Large intestine (tissue), 3 donors: Measurements from ENCODE around the gene ANKRD61. TPM values are rescaled to one million over a fixed set of nuclear protein-coding genes. Genes with fewer than 3 reads are reported as not detected.

Source experiments
- DNase-seq, 2 donors: peaks; one replicate each; pipeline versions ENCODE4 v3.0.0 to v3.0.0-alpha.2; 2013
- H3K27ac ChIP-seq: one replicate; pipeline ENCODE4 v1.5.1; 2013; ENCODE audit warnings: low read length
- H3K27me3 ChIP-seq: 2 replicates; pipeline ENCODE4 v1.6.1; 2013; ENCODE audit warnings: low read length; ENCODE audit not compliant: control insufficient read depth, insufficient read depth
- H3K36me3 ChIP-seq: 2 replicates; pipeline ENCODE4 v1.6.1; 2013; ENCODE audit warnings: low read length; ENCODE audit not compliant: control insufficient read depth, insufficient read depth
- H3K4me1 ChIP-seq: one replicate; pipeline ENCODE4 v1.6.1; 2013; ENCODE audit warnings: low read length; ENCODE audit not compliant: control insufficient read depth, insufficient read depth
- H3K4me3 ChIP-seq: one replicate; pipeline ENCODE4 v1.5.1; 2013; ENCODE audit warnings: low read length
- H3K9me3 ChIP-seq: one replicate; pipeline ENCODE4 v1.6.1; 2013; ENCODE audit warnings: mild to moderate bottlenecking, low read depth, low read length, moderate library complexity; ENCODE audit not compliant: control insufficient read depth
- WGBS: methylation state at CpG from one replicate; pipeline ENCODE4 v1.1.5; 2013; ENCODE audit warnings: low lambda C conversion rate; ENCODE audit not compliant: insufficient coverage; 5-methylcytosine and 5-hydroxymethylcytosine counted together
- polyA plus RNA-seq: library from polyadenylated mRNA; unstranded; fragments of 120-200 nt; gene quantifications from one replicate; pipeline ENCODE4 v1.2.1, GENCODE V29; 2013

ANKRD61 gene
- polyA plus RNA-seq, 1 donor = 2.4 TPM

- DNase-seq = no peak
- Histone ChIP-seq H3K4me3 (no peak overlapping the region), H3K36me3 (peaks cover 48% of the 10 kb centered on the region), H3K27me3 (no peaks in the 10 kb centered on the region), H3K27ac (no peak overlapping the region), H3K4me1 (peaks cover 8% of the 10 kb centered on the region), H3K9me3 (no peaks in the 10 kb centered on the region)
- WGBS = no CpG with 5 or more reads among the region's 8 CpGs
Observed at GRCh38 chr7:6015917-6016652, 15.1 kb upstream of the ANKRD61 start.

- DNase-seq = no peak
- peaks cover 8% of the 10 kb centered on the region for H3K4me1 ChIP-seq
- no peaks in the 10 kb centered on the region for H3K27me3 ChIP-seq
- no peak overlapping the region for H3K4me3 ChIP-seq
- no peak overlapping the region for H3K27ac ChIP-seq
- H3K9me3 ChIP-seq = no peaks in the 10 kb centered on the region
- WGBS = no CpG with 5 or more reads among the region's 8 CpGs
- peaks cover 53% of the 10 kb centered on the region for H3K36me3 ChIP-seq
Observed at GRCh38 chr7:6016653-6016966, 14.6 kb upstream of the ANKRD61 start.

GRCh38 chr7:6020371-6021286 is 10.5 kb upstream of the ANKRD61 start:
- DNase-seq = no peak
- H3K4me3 ChIP-seq = no peak overlapping the region
- H3K27ac ChIP-seq = no peak overlapping the region
- no peaks in the 10 kb centered on the region for H3K4me1 ChIP-seq
- 55% methylated on average over 4 of the region's 11 CpGs for WGBS
- peaks cover 83% of the 10 kb centered on the region for H3K36me3 ChIP-seq
- H3K27me3 ChIP-seq = no peaks in the 10 kb centered on the region
- no peaks in the 10 kb centered on the region for H3K9me3 ChIP-seq

DNA sequence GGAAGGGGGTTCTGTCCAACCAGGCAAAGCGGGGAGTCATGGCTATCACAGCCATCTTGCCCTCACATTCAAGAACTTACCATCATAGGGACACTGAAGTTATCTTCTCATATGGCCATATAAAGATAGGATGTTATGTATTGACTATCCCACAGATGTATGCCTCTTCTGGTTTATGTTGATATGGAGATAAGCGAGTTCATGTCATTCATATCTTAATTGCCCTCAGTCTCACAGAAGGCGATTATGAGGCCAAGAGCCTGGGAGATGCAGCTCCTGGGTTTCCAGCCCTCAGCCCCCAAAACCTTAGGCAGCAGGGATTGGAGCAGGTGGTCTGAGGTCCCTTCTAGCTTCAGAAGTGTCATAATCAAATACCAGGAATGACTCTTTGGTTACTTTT is 8.5 kb upstream of the ANKRD61 start:
- H3K9me3 ChIP-seq = no peaks in the 10 kb centered on the region
- no peaks in the 10 kb centered on the region for H3K4me1 ChIP-seq
- no peak overlapping the region for H3K27ac ChIP-seq
- H3K4me3 ChIP-seq = no peak overlapping the region
- DNase-seq = no peak
- H3K27me3 ChIP-seq = no peaks in the 10 kb centered on the region
- H3K36me3 ChIP-seq = peaks cover 84% of the 10 kb centered on the region
- no CpG with 5 or more reads among the region's 3 CpGs for WGBS

- no peak overlapping the region for H3K4me3 ChIP-seq
- H3K27me3 ChIP-seq = no peaks in the 10 kb centered on the region
- no CpG with 5 or more reads among the region's 7 CpGs for WGBS
- H3K9me3 ChIP-seq = no peaks in the 10 kb centered on the region
- H3K4me1 ChIP-seq = no peaks in the 10 kb centered on the region
- DNase-seq = peak; percentile 16 to 32
- no peak overlapping the region for H3K27ac ChIP-seq
- H3K36me3 ChIP-seq = peaks cover 84% of the 10 kb centered on the region
Observed at GRCh38 chr7:6023974-6024435, 7.2 kb upstream of the ANKRD61 start.

DNA sequence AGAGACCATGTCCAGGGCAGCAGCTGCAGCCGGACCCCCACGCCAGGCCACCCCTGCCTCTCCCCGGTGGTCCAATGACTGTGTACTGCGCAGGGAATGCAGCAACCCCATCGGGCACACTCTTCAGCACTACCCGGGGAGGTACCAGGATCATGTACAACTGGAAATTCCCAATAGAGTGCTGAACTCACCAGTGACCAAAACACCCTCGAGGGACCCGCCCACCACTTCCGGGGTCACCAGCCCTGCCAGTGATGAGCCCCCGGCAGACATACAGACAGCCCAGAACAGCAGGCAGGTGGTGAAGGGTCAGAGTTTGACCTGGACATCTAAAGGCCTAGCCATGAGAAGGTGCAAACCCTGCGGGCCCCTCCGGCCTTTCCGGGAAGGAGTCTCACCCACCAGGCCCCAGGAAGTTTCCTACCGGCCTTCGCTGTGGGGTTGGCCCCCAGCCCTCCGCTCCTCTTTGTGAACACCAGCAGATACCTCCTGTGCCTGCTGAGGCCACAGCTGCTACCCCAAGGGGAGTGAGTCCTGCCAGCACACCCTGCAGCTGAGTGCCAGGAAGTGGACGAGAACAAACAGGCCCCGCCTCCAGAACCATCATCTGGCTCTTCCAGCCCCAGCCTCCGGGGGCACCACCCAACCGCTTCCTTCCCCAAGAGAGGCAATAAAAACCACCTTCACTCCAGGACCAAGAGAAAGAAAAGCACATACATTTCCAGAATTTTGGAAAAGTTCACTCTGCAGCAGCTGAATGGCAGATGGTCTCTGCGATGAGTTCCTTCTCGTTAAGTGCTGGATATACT is 5.0 kb upstream of the ANKRD61 start:
- H3K4me3 ChIP-seq = no peak overlapping the region

DNA sequence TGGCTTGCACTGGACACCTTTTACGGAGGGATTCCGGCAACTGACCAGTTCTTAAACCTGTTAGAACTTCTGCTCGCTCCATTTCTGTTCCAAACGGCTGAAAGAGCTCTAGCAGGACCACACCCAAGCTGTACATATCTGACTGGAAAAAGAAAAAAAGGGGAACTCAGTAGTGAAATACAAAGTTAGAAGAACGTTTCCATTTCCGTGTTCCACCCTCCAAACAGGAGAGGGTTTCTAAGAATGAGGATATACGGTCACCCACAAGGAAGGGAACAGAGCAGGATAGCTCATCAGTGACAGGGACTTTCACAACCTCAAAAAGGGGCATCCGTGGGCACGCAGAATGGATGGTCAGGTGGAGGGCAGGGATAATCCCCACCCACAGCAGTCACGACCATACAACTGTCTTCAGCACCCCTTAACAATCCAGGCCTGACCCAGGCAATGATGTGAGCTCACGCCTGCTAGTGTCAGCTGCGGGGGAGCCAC is 4.3 kb upstream of the ANKRD61 start:
- H3K27ac ChIP-seq = no peak overlapping the region
- H3K4me3 ChIP-seq = no peak overlapping the region
- H3K27me3 ChIP-seq = no peaks in the 10 kb centered on the region
- DNase-seq = no peak
- H3K4me1 ChIP-seq = no peaks in the 10 kb centered on the region
- peaks cover 83% of the 10 kb centered on the region for H3K36me3 ChIP-seq
- no peaks in the 10 kb centered on the region for H3K9me3 ChIP-seq
- WGBS = 100% methylated on average over 3 of the region's 12 CpGs

More for the DNA sequence above, 5.0 kb upstream of the ANKRD61 start:
- H3K27ac ChIP-seq = no peak overlapping the region
- no peaks in the 10 kb centered on the region for H3K27me3 ChIP-seq
- DNase-seq = peak; percentile 12 to 29
- no peaks in the 10 kb centered on the region for H3K4me1 ChIP-seq
- no peaks in the 10 kb centered on the region for H3K9me3 ChIP-seq
- H3K36me3 ChIP-seq = peaks cover 85% of the 10 kb centered on the region
- WGBS = 93% methylated on average over 2 of the region's 22 CpGs

DNA sequence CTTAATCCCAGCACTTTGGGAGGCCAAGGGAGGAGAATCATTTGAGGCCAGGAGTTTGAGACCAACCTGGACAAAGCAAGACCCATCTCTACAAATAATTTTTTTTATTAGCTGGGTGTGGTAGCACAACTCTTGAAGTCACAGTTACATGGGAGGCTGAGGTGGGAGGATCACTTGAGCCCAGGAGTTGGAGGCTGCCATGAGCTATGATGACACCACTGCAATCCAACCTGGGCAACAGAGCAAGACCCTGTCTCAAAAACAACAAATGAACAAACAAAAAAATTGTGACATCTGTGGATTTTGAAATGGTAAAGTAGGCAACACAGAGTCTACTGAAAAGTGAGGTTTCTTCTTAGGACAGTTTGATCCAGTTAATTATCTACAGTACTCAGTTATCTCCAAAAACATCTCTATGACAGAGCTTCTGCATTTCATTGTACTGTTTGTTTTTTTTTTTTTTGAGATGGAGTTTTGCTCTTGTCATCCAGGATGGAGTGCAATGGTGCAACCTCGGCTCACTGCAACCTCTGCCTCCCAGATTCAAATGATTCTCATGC is 3.3 kb upstream of the ANKRD61 start:
- no peak for DNase-seq
- no peak overlapping the region for H3K27ac ChIP-seq
- no CpG with 5 or more reads among the region's 1 CpG for WGBS

DNA sequence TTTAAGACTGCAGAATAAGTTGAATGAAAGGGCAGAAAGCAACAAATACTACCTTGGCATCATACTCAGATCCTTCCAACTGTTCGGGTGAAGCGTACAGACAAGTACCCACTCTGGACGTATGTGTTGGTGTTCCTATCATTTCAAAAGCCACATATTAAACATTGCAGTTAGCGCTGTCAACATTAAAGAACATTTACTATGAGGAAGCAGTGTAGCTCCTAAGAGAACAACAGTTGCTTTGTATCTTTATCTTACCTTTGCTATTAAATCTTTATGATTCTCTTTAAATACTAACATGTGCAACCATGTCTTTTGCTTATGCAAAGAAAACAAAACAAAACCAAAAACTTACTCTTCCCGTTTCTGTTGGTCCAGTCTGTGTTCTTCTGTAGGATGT is 2.6 kb upstream of the ANKRD61 start:
- Histone ChIP-seq H3K36me3 (peaks cover 76% of the 10 kb centered on the region), H3K27ac (no peak overlapping the region), H3K4me3 (no peak overlapping the region), H3K27me3 (no peaks in the 10 kb centered on the region), H3K4me1 (no peaks in the 10 kb centered on the region), H3K9me3 (no peaks in the 10 kb centered on the region)
- no peak for DNase-seq
- 100% methylated on average over 1 of the region's 5 CpGs for WGBS

More for the DNA sequence above, 3.3 kb upstream of the ANKRD61 start:
- Histone ChIP-seq H3K27me3 (no peaks in the 10 kb centered on the region), H3K36me3 (peaks cover 81% of the 10 kb centered on the region), H3K4me3 (no peak overlapping the region), H3K9me3 (no peaks in the 10 kb centered on the region), H3K4me1 (no peaks in the 10 kb centered on the region)

DNA sequence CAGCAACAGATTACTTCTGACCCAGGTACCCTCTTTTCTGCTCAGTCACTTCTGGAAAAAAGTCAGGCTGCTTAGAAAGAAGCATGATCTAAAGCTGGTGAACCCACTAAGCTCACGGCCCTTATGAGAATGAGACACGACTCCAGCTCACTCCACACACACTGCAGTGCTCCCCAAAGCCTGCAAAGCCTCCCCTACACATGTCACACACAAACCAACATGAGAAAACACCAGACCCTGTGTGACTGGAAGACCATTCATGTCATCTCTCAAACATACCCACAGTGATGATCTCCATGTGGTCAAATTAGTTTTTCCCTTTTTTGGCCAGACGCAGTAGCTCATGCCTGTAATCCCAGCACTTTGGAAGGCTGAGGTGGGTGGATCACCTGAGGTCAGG is 391 bp downstream of the ANKRD61 start:
- Histone ChIP-seq H3K4me1 (no peaks in the 10 kb centered on the region), H3K4me3 (no peak overlapping the region), H3K36me3 (peaks cover 72% of the 10 kb centered on the region), H3K27me3 (no peaks in the 10 kb centered on the region), H3K27ac (no peak overlapping the region), H3K9me3 (no peaks in the 10 kb centered on the region)
- DNase-seq = no peak
- WGBS = no CpG with 5 or more reads among the region's 3 CpGs
